Progenitor cell of endocrine pancreas (in vitro differentiated cells): Measurements from ENCODE around the gene SCNN1A. TPM values are rescaled to one million over a fixed set of nuclear protein-coding genes. Genes with fewer than 3 reads are reported as not detected.

Experiments
- DNase-seq: peaks from one replicate; pipeline ENCODE4 v3.0.0; 2021; ENCODE audit warnings: low spot score; ENCODE audit not compliant: unreplicated experiment
- H3K27ac Mint-ChIP-seq: 2 replicates; pipeline ENCODE4 v1.8.0; 2021; ENCODE audit warnings: mild to moderate bottlenecking, moderate library complexity, mixed read lengths
- H3K27me3 Mint-ChIP-seq: 2 replicates; pipeline ENCODE4 v1.8.0; 2021; ENCODE audit warnings: mixed read lengths
- H3K36me3 Mint-ChIP-seq: 2 replicates; pipeline ENCODE4 v1.8.0; 2022; ENCODE audit warnings: mixed read lengths; ENCODE audit not compliant: insufficient read depth
- H3K4me1 Mint-ChIP-seq: 2 replicates; pipeline ENCODE4 v1.8.0; 2021; ENCODE audit warnings: low read depth, mixed read lengths
- H3K4me3 Mint-ChIP-seq: 2 replicates; pipeline ENCODE4 v1.8.0; 2021; ENCODE audit warnings: low read depth, mild to moderate bottlenecking, moderate library complexity, mixed read lengths
- H3K9me3 Mint-ChIP-seq: 2 replicates; pipeline ENCODE4 v1.8.0; 2021; ENCODE audit warnings: low read depth, mixed read lengths
- CTCF ChIP-seq: fragments of 200-600 bp; sonication (generic); IDR thresholded peaks from one replicate; pipeline ENCODE4 v1.5.0; 2021; ENCODE audit warnings: antibody characterized with exemption, mild to moderate bottlenecking; ENCODE audit not compliant: unreplicated experiment
- total RNA-seq: library from RNA; stranded (reverse); gene quantifications from 2 replicates; pipeline ENCODE4 v1.2.1, GENCODE V29; 2021

The SCNN1A gene
- total RNA-seq, 1 donor from 2014 or later: 14.3 TPM

- DNase-seq: no peak
- H3K27ac Mint-ChIP-seq: no peak overlapping the region
- no peak for TF ChIP-seq CTCF
- no peaks in the 10 kb centered on the region for H3K4me1 Mint-ChIP-seq
- H3K9me3 Mint-ChIP-seq: no peaks in the 10 kb centered on the region
- H3K36me3 Mint-ChIP-seq: peaks cover 2% of the 10 kb centered on the region
- peaks cover 7% of the 10 kb centered on the region for H3K27me3 Mint-ChIP-seq
- H3K4me3 Mint-ChIP-seq: no peak overlapping the region
Observed at GRCh38 chr12:6391013-6391412, 15.7 kb upstream of the SCNN1A start.

- H3K27me3 Mint-ChIP-seq: peaks cover 5% of the 10 kb centered on the region
- no peak for DNase-seq
- no peak for TF ChIP-seq CTCF
- H3K4me3 Mint-ChIP-seq: no peak overlapping the region
- H3K36me3 Mint-ChIP-seq: peaks cover 2% of the 10 kb centered on the region
- no peak overlapping the region for H3K27ac Mint-ChIP-seq
- H3K4me1 Mint-ChIP-seq: no peaks in the 10 kb centered on the region
- H3K9me3 Mint-ChIP-seq: no peaks in the 10 kb centered on the region
Observed at GRCh38 chr12:6390084-6390799, 14.9 kb upstream of the SCNN1A start.

- Mint-ChIP-seq H3K27ac (peak overlapping the region; percentile 14), H3K9me3 (no peaks in the 10 kb centered on the region), H3K36me3 (peaks cover 2% of the 10 kb centered on the region), H3K27me3 (peaks cover 13% of the 10 kb centered on the region), H3K4me3 (no peak overlapping the region), H3K4me1 (peaks cover 6% of the 10 kb centered on the region)
- no peak for TF ChIP-seq CTCF
- no peak for DNase-seq
Observed at GRCh38 chr12:6387541-6387940, 12.2 kb upstream of the SCNN1A start.

GRCh38 chr12:6386491-6386890 lies 11.1 kb upstream of the SCNN1A start:
- H3K27ac Mint-ChIP-seq: no peak overlapping the region
- no peak for TF ChIP-seq CTCF

GRCh38 chr12:6386038-6386437 lies 10.7 kb upstream of the SCNN1A start:
- Mint-ChIP-seq H3K4me3 (no peak overlapping the region), H3K36me3 (peaks cover 2% of the 10 kb centered on the region), H3K4me1 (peaks cover 6% of the 10 kb centered on the region), H3K9me3 (no peaks in the 10 kb centered on the region), H3K27me3 (peaks cover 27% of the 10 kb centered on the region), H3K27ac (peak overlapping the region; percentile 49)
- DNase-seq: no peak
- TF ChIP-seq CTCF: no peak

More at GRCh38 chr12:6386491-6386890, 11.1 kb upstream of the SCNN1A start:
- peaks cover 23% of the 10 kb centered on the region for H3K27me3 Mint-ChIP-seq
- no peak for DNase-seq
- H3K4me3 Mint-ChIP-seq: no peak overlapping the region
- H3K36me3 Mint-ChIP-seq: peaks cover 2% of the 10 kb centered on the region
- peaks cover 6% of the 10 kb centered on the region for H3K4me1 Mint-ChIP-seq
- no peaks in the 10 kb centered on the region for H3K9me3 Mint-ChIP-seq
